ENCODE data around the gene GTF3C2. TPM values are rescaled to one million over a fixed set of nuclear protein-coding genes. Genes with fewer than 3 reads are reported as not detected.

GTF3C2 gene
- total and polyA plus RNA-seq, 9 of the 15 experiments (the other 6 are each of a cell fraction or from before 2014, with no cell fraction given): 35.5 to 96.8 (median 53.0) TPM

DNA sequence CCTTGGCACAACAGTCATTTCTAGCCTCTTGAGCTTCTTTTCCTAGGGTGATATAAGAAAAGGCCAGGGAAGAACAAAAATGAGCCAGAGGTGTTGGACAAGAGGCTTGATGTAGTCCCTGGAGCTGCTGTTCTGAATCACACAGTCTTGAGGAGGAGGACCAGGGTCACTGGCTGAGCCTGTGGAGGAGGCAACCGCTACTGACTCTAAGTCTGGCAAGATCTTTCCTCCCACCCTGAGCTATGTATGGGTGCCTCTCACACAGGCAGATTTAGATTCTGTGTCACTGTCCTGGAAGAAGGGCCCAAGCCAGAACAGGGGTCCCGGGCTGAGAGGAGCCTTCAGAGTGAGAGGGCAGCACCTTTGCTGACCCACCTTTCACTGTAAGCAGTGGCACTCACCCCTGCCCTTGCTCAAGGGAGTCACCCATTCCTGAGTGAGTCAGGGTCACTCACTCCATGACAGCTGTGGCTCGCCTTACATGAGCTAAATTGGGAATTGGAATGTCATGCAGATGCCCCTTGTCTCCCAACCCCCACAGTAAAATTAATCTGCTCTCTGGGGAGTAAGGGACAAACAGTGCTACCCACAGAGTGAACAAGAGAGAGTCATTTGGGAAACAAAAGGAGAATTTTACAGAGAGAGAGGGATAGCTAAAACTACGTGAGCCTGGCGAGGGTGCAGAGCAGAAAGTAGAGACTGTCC, 74.6 kb downstream of the GTF3C2 start, which contains the start of gene TRIM54 (continued):
- TF ChIP-seq IRF2 (CRISPR knock-in tag; IDR thresholded peaks at IDR 0.05): no peak
- TF ChIP-seq, protein P1, sequence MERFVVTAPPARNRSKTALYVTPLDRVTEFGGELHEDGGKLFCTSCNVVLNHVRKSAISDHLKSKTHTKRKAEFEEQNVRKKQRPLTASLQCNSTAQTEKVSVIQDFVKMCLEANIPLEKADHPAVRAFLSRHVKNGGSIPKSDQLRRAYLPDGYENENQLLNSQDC (CRISPR knock-in tag; IDR thresholded peaks at IDR 0.05): no peak
- TF ChIP-seq ZEB2 (IDR thresholded peaks at IDR 0.05): no peak
- TF ChIP-seq, protein P2, sequence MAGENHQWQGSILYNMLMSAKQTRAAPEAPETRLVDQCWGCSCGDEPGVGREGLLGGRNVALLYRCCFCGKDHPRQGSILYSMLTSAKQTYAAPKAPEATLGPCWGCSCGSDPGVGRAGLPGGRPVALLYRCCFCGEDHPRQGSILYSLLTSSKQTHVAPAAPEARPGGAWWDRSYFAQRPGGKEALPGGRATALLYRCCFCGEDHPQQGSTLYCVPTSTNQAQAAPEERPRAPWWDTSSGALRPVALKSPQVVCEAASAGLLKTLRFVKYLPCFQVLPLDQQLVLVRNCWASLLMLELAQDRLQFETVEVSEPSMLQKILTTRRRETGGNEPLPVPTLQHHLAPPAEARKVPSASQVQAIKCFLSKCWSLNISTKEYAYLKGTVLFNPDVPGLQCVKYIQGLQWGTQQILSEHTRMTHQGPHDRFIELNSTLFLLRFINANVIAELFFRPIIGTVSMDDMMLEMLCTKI (IDR thresholded peaks at IDR 0.05; ENCODE audit: partially characterized antibody): no peak
- TF ChIP-seq, protein P3, sequence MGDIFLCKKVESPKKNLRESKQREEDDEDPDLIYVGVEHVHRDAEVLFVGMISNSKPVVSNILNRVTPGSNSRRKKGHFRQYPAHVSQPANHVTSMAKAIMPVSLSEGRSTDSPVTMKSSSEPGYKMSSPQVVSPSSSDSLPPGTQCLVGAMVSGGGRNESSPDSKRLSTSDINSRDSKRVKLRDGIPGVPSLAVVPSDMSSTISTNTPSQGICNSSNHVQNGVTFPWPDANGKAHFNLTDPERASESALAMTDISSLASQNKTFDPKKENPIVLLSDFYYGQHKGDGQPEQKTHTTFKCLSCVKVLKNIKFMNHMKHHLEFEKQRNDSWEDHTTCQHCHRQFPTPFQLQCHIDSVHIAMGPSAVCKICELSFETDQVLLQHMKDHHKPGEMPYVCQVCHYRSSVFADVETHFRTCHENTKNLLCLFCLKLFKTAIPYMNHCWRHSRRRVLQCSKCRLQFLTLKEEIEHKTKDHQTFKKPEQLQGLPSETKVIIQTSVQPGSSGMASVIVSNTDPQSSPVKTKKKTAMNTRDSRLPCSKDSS (IDR thresholded peaks at IDR 0.05; ENCODE audit: low read depth, partially characterized antibody): no peak
- no peak for TF ChIP-seq GABPB1 (CRISPR knock-in tag; IDR thresholded peaks at IDR 0.05)
- TF ChIP-seq, protein P4, sequence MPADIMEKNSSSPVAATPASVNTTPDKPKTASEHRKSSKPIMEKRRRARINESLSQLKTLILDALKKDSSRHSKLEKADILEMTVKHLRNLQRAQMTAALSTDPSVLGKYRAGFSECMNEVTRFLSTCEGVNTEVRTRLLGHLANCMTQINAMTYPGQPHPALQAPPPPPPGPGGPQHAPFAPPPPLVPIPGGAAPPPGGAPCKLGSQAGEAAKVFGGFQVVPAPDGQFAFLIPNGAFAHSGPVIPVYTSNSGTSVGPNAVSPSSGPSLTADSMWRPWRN (IDR thresholded peaks at IDR 0.05; ENCODE audit: low read depth): no peak
- TF ChIP-seq CUX1 (CRISPR knock-in tag; IDR thresholded peaks at IDR 0.05): no peak
- no peak for TF ChIP-seq BRF1 (IDR thresholded peaks at IDR 0.05; ENCODE audit: borderline replicate concordance, extremely low read depth, insufficient read length)
